Kidney capillary endothelial cell (primary cell): ENCODE results near the gene AKR1C3.
A peak's percentile ranks its signal among the peaks of the same experiment; 100 is the strongest.
"Not testable (repeated sequence)": the region's sequence is repeated elsewhere in the genome, so short reads cannot be mapped to it uniquely, and the experiment has no call there.

Experiments
- DNase-seq: peaks from one replicate; pipeline ENCODE4 v3.0.0-alpha.2; 2018; ENCODE audit warnings: low spot score

Gene AKR1C3

GRCh38 chr10:5088703-5089261 lies 5.4 kb upstream of the AKR1C3 start:
- no peak for DNase-seq

GRCh38 chr10:5089865-5090264 lies 4.3 kb upstream of the AKR1C3 start:
- peak; percentile 31 for DNase-seq

- no peak for DNase-seq
These were observed 3.7 kb upstream of the AKR1C3 start for GRCh38 chr10:5090551-5090950.

GRCh38 chr10:5091196-5091595 lies 3.0 kb upstream of the AKR1C3 start:
- DNase-seq, result no peak

- no peak for DNase-seq
These were observed 1.8 kb upstream of the AKR1C3 start for GRCh38 chr10:5092375-5092774.

GRCh38 chr10:5092848-5093790 lies 1.1 kb upstream of the AKR1C3 start:
- DNase-seq, result no peak

GRCh38 chr10:5095687-5096086 lies 1.5 kb downstream of the AKR1C3 start:
- DNase-seq, result no peak

GRCh38 chr10:5096108-5096507 lies 1.9 kb downstream of the AKR1C3 start:
- DNase-seq, result no peak

GRCh38 chr10:5102479-5102878 lies 8.3 kb downstream of the AKR1C3 start:
- not testable (repeated sequence) for DNase-seq

GRCh38 chr10:5103481-5103880 lies 9.3 kb downstream of the AKR1C3 start:
- DNase-seq, result no peak

- DNase-seq, result no peak
These were observed 11.4 kb downstream of the AKR1C3 start for GRCh38 chr10:5105626-5106025.

- no peak for DNase-seq
These were observed 12.3 kb downstream of the AKR1C3 start for GRCh38 chr10:5106553-5106952.

GRCh38 chr10:5107860-5108526 lies 13.8 kb downstream of the AKR1C3 start:
- no peak for DNase-seq

- DNase-seq, result no peak
These were observed 14.6 kb downstream of the AKR1C3 start for GRCh38 chr10:5108658-5109416.

- DNase-seq, result not testable (repeated sequence)
These were observed 15.6 kb downstream of the AKR1C3 start for GRCh38 chr10:5109861-5110260.

GRCh38 chr10:5116621-5117020 lies 22.4 kb downstream of the AKR1C3 start:
- DNase-seq, result no peak

- DNase-seq, result no peak
These were observed 22.8 kb downstream of the AKR1C3 start for GRCh38 chr10:5117026-5117425.

- not testable (repeated sequence) for DNase-seq
These were observed 25.8 kb downstream of the AKR1C3 start for GRCh38 chr10:5119997-5120396.

GRCh38 chr10:5123886-5124285 lies 29.7 kb downstream of the AKR1C3 start:
- DNase-seq, result no peak

GRCh38 chr10:5125315-5126044 lies 31.3 kb downstream of the AKR1C3 start:
- DNase-seq, result no peak

GRCh38 chr10:5135581-5135980 lies 41.4 kb downstream of the AKR1C3 start:
- no peak for DNase-seq
